CD4-positive, alpha-beta T cell treated with Interleukin-6 at 100 ng/mL for 8 hours (primary cell): ENCODE data around the gene PCMTD2.
A peak's percentile ranks its signal among the peaks of the same experiment; 100 is the strongest.
"Not testable (repeated sequence)": the region's sequence is repeated elsewhere in the genome, so short reads cannot be mapped to it uniquely, and the experiment has no call there.

Experiments
- DNase-seq: peaks from one replicate; pipeline ENCODE4 v3.0.0-alpha.2; 2020; ENCODE audit warnings: mixed read lengths, low spot score

Gene PCMTD2

DNA sequence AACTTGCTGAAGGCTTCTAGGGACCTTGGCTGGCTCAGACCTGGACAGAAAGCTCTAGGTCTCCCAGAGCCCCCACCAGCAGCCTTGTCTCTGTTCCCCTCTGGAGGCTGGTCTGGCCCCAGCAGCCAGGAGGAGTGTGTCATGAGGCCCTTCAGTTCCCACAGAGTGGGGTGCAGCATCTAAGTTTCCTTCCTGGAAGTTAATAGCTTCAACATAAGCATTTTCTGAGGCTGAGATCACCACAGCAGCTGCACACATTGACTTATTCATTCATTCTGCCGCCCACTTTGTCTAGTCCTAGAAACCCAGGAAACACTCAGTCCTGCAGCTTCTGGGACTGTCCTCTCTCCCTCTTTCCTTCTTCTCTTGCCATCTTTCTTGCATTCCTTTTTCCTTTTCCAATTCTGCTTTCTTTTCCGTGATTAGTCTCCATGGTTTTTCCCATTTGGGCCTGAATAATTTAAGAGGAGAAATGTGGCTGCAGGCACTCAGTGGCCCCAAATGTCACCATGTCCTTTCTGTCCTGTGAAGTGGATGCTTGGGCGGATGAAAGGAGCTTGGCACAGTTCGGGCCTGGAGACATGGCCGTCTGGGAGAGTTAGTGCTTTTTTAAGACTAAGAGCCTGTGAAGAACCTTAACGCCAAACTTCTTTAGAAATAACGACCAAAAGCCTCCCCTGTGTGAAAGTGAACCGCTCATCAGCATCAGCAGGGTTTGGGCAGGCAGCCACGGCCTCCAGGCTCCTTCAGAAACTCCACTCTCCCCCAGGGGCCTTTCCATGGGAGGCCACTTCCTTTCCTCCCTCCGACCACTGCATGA is 31.0 kb upstream of the PCMTD2 start:
- DNase-seq, result no peak

DNA sequence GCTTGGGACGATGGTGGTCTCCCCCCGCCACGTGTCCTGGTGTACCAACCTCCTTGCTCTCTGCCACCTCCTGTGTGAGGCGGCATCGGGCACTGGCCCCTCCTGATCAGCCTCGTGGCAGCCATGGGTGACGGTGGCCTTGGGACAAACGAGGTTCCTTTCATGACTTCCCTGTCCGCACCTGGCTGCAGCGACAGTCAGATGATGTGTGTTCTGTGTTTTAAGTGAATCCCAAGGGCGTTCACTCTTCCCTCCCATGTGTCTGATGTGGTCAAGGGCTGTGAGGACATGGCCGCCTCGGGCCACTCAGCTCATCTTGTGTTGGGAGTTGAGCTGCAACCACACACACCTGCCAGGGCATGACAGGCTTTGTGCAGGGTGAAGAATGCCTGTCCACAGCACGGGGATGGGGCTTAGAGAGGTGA is 30.4 kb upstream of the PCMTD2 start:
- no peak for DNase-seq

DNA sequence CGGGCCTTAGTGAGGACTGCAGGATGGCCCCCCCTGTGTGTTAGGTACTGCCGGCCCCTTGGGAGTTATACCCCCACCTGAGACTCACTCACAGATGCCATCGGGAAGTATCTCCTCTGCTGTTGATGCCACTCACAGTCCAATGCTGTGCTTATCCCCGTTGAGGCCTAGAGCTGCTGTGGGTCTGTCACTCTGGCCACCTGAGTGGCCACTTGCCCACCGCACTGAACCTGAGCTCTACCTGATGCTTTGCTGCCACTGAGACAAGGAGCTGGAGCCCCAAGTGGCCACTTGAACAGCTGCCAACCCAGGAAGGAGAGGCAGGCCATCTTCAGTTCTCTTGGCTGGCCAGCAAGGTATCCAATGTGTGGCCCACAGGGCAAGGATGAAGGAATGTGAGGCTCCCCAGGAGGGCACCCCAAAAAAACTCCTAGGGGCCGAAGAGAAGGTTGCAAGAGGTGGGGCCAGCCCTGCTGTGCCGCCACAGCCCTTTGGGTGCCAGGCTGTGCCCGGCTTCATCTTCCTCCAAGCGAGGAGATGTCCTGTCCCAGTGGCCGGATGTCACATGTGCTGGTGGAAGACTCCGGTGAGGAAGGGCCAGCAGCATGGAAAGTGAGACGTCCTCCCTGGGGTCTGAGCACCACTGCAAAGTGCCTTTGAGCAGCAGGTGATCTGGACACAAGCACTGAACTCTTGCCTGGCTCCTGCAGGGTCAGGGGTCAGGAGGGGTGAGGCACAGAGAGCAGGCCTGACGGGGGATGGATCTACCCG is 29.5 kb upstream of the PCMTD2 start:
- DNase-seq, result no peak

DNA sequence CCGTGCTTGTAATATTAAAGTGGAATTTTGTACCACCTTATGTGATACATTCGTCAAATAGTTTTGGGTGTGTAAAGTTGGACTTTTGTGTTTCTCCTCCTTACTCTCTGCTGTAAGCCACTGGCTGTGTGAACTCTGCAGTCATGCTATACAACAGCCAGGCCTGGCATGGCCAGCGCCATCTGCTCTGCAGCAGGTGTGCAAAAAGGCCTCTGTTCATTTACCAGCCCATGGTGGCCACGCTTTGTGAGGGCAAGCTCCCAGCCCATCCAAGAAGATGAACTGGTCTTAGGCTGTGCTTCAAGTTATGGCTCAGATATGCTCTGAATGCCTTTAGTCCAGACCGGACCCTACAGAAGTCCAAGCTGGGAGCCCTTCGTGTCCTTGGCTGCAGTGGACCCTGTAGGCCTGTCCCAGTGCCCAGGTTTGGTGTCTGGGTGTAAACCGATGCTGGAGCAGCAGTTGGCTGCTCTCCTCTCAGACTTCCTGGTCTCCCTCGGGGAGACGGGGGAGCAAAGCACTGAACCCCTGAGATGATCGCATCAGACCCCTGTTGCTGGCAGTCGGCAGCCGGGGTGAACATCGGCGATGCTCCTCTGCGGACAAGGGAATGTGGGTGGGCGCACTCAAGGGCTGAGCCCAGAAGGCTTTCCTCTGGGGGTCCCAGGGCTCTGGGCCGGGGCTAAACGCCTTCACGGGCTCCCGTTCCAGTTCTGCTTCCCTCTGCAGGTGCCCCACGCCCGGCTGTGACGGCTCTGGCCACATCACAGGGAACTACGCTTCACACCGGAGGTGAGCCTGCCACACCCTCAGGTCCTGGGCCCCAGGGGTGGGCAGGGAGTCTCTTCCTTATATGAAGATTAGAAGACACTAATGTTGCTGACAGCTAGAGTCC is 28.6 kb upstream of the PCMTD2 start:
- peak; percentile 35 for DNase-seq

DNA sequence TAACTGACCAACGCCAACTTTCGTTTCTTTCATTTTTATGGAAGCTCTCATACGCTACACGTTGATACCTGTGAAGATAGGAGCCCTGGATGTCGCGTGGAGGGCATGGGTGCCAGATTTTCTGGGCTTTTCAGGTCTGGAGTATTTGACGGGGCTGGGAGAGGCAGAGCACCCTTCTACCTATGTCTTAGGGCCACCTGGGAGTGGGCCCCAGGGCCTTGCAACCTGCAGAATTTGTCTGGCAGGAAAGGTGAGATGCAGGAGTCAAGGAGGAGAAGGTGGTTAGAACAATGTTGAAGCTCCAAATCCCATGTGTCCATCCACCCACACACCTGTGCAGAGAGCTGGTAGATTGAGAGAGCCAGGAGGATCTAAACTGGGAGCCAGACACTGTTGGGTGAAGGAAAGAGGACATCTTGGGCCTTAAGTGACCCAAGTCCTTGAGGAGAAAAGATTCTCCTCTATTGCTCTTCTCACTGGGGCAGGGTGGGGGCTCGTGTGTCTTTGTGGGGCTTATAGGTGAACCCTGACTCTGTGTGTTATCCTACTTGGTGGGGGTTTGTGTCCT is 27.4 kb upstream of the PCMTD2 start:
- no peak for DNase-seq

DNA sequence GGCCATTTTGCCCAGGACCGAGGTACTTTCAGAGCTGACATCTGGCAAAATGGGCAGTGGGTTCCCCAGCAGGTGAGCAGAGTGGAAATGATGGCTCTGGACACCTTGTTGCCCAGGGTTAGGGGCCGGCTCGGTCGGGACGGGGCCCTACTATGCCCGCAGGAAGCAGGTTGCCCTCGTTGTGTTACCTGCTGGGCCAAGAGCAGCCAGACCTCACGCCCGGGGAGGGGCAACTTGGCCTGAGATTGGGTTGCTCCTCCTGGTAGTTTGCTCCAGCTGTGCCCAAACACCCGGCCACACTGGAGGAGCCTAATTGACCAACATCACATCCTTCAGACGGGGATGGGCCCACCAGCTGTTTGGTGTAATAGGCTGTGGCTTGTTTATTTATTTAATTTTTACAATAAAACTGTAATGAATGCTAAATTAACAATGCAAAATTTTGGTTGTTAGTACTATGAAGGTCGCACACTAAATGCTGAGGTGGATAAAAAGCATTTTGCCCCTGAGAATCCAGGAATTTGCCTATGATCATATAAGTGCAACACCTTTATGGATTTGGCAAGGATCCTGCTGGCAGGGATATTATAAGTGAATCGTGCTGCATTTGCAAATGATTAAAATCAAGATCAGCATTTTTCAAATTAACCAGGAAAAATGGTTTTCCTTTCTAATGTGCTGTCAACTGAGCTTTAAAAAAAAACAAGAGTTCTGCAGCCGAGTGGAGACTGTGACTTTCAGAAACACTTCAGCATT is 26.6 kb upstream of the PCMTD2 start:
- no peak for DNase-seq

DNA sequence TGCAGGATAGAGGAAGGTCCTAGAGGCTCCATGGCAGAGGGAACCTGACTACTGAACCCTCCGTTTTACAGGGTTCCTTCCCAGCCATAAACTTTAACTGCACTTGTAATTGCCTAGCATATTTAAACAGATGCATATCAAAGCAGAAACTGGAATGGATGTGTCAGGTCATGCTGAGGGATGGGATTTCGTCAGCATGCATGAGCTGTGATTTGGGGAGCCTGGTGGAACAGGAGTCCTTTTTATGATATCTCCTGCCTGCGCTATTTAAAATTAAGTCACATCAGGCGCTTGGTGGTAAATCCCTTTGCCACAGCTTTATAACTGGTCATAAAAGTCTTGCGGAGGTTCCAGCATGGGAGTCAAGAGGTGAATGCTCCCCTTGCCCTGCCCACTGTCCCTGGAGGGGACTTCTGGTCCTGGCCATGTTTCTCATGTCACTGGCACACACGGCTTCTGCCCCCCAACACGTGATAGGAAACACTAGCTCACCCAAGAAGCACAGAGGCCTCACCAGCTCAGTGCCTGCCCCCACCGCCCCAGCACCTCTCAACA is 26.0 kb upstream of the PCMTD2 start:
- no peak for DNase-seq

DNA sequence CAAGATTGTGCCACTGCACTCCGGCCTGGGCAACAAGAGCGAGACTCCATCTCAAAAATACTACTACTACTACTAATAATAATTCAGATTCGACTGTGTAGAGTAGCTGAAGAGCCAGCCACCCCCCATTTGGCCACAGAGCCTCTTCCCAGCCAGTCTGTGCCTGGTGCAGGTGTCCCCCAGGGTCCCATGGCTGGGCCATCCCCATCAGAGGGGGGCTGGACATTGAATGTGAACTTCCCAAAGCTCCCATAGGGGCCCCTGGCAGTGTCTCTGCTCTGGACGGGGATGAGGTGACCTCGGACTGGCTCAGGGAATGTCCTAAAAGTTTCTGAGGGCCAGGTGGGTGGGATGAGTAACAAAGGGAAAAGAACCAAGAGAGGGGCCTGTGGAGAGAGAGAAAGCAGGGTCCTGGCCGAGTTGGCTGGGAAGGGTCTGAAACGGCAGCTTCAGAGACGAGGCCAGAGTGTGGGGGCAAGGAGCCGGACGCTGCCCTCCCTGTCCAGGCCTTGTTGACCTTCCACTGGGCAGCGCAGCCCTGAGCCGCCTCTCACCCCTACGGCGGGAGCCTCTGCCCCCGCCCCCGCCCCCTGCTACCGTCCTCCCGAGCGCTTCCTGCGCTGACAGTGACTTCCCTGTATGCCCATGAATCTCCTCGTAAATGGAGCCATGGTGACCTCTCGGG is 24.9 kb upstream of the PCMTD2 start:
- no peak for DNase-seq

DNA sequence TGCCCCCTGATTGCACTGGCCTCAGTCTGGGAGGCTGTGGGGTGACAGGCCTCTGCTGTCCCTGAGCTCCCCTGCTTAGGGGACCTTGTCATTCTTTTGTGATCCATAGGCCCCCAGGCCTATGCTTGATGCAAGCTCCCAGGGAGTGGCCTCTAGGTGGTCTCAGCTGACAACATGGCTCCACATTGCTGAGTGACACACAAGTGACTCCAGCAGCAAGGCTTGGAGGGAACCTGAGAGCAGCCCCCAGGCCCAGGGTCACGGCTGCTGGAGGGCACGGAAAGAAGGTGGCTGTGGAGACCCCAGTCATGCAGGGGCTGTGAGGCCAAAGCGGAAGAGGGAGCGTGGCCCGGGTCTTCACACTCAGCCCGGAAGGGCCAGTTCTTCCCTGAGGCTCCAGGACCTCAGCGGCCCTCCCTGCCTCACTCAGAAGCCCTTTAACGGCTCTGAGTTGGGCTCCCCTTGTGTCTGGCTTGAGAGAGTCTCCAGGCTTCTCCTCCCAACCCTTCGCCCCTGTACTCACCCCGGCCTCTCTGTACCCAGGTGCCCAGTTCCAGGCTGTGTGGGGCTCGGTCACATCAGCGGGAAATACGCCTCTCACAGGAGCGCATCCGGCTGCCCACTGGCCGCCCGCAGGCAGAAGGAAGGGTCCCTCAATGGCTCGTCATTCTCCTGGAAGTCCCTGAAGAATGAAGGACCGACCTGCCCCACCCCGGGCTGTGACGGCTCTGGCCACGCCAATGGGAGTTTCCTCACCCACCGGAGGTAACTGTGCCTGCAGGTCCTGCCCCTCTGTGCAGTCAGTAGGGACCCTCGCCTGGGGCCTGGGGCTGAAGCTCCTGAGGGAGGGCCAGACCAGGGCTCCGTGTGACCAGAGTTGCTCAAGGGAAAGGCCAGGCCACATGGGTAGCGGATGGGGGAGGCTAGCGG is 23.7 kb upstream of the PCMTD2 start:
- DNase-seq, result no peak

DNA sequence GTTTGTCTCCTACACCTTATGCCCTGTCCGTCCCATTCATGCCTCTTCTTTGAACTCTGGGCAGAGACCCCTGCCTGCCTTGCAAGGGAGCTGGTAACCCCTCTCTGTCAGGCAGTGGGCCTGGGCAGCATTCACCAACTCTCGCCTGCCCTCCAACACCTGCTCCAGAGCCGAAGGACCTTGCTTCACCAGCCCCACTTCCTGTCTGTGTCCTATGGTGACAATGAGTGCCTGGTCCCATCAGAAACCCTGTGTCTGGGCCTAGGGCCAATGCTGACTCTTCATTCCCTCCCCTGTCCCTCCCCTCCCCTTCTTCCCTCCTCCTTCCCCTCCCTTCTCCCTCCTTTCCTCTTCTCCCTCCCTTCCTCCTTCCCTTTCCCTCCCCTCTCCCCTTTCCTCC is 22.8 kb upstream of the PCMTD2 start:
- no peak for DNase-seq

DNA sequence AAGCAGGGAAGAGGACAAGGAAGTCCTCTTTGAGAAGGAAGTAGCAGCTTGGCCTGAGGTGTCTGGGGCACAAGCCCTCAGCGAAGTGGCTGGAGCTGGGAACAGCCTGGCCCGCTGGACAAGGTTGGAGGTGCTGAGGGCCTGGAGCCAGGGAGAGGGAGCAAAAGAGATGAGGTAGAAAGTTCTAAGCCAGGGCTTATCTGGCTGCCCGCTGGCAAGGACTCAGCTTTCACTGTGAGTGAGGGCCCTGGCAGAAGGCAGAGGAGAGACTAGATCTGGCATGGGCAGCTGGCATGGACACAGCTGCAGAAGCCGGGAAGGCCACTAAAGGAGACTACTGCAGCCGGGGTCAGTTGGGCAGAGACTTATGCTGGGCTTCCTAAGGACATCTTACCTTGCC is 21.8 kb upstream of the PCMTD2 start:
- no peak for DNase-seq

DNA sequence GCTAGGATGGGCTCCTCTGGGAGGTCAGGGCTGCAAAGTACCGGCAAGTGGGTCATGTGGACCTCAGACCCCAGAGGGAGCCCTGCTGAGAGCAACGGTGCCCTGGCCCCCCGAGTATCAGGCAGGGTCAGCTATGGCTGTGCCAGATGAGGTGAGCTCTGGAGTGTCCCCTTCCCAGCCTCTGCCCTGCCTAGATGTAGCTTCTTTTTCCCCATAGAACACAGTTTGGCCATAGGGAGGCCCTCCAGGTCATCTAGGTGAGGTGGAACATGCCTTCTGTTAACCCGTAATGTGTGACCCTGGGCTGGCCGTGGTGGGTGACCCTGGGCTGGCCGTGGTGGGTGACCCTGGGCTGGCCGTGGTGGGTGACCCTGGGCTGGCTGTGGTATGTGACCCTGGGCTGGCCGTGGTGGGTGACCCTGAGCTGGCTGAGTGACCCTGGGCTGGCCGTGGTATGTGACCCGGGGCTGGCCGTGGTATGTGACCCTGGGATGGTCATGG is 21.2 kb upstream of the PCMTD2 start:
- DNase-seq, result no peak

DNA sequence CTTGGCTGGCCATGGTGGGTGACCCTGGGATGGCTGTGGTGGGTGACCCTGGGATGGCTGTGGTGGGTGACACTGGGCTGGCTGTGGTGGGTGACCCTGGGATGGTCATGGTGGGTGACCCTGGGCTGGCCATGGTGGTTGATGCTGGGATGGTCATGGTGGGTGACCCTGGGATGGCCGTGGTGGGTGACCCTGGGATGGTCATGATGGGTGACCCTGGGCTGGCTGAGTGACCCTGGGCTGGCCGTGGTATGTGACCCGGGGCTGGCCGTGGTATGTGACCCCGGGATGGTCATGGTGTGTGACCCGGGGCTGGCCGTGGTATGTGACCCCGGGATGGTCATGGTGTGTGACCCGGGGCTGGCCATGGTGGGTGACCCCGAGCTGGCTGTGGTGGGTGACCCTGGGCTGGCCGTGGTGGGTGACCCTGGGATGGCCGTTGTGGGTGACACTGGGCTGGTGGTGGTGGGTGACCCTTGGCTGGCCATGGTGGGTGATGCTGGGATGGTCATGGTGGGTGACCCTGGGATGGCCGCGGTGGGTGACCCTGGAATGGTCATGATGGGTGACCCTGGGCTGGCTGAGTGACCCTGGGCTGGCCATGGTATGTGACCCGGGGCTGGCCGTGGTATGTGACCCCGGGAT is 20.5 kb upstream of the PCMTD2 start:
- not testable (repeated sequence) for DNase-seq

DNA sequence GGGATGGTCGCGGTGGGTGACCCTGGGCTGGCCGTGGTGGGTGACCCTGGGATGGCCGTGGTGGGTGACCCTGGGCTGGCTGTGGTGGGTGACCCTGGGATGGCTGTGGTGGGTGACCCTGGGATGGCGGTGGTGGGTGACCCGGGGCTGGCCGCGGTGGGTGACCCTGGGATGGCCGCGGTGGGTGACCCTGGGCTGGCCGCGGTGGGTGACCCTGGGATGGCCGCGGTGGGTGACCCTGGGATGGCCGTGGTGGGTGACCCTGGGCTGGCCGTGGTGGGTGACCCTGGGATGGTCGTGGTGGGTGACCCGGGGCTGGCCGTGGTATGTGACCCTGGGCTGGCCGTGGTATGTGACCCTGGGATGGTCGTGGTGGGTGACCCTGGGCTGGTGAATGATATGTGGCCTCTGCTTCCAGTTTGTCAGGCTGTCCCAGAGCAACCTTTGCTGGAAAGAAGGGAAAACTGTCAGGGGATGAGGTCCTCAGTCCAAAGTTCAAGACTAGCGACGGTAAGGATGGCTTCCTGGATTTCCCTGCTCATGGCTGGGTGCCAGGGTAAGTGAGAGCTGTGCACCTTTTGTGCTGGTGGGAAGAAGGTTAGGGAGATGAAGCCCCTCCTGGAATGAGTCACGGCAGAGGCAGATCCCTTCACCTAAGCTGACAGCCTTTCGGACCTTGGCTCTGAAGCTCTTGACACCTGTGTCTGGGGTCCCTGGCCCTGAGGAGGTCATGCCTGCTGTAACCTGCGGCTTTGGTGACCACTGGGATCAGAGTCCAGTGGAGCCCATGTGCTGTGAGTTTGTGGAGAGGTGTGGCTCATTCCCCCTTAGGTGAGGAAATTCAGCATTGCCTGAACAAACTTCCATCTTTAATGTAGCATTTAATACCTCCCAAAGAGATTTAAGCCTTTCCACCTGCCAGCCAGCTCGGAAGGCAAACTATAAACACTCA is 19.1 kb upstream of the PCMTD2 start:
- no peak for DNase-seq

DNA sequence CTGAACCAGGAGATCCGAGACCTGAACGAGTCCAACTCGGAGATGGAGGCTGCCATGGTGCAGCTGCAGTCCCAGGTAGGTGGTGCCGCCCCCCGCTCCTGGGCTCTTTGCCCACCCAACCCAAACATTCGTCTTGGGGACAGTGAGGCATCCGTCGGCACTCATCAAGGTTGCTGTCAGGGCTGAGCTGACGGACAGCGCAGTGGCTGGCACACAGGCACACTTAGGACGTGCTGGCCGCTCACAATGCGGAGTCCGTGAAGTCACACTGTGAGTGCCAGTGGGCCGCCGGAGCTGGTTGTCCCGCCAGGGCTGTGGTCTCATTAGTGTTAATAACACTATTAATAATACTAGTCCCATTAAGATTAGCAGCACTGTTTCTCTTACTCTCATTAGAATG is 18.2 kb upstream of the PCMTD2 start:
- no peak for DNase-seq

DNA sequence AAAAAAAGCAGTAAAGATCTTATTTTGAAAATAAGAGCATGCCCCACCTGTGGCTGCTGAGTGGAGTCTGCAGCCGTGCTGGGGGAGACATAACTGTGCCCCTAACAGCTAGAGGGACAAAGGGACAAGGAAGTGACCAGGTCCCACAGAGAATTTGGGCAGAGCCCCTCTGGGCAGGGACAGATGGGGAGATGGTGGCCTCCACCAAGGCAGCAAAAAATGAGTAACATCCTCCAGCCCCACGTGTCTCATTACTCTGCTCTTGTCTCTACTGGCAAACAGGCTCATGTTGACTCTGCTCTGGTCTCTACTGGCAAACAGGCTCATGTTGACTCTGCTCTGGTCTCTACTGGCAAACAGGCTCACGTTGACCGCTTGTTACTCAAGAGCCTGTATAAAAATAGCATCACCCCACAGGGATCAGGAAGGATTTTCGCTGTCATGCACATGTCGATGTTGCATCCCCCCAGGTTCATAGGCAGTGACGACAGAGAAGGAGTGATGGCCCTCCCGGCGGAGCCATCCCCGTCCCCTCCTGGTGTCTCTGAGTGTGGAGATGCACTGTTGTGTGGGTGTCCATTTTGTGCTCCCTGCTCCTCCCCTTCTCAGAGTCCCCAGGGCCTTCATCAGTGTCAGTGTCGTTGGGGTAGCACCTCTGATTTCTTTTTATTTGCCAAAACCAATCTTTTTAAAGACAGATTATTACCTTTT is 17.3 kb upstream of the PCMTD2 start:
- DNase-seq, result no peak
